H9 (cell line): Measurements from ENCODE around the gene MAP3K8. TPM values are rescaled to one million over a fixed set of nuclear protein-coding genes. Genes with fewer than 3 reads are reported as not detected.

ENCODE experiments used
- DNase-seq: peaks from one replicate; pipeline ENCODE4 v3.0.0-alpha.2; 2017
- H2AFZ ChIP-seq: one replicate; pipeline ENCODE4 v1.6.1; 2013; ENCODE audit warnings: mild to moderate bottlenecking, low read length, control low read depth, moderate library complexity
- H2AK5ac ChIP-seq: 2 replicates; pipeline ENCODE4 v1.6.1; 2013; ENCODE audit warnings: low read length, control low read depth, mixed read lengths; ENCODE audit not compliant: insufficient read length
- H2BK120ac ChIP-seq: one replicate; pipeline ENCODE4 v1.6.1; 2013; ENCODE audit warnings: low read depth, mild to moderate bottlenecking, low read length, control low read depth, inconsistent platforms; ENCODE audit not compliant: poor library complexity, severe bottlenecking
- H2BK12ac ChIP-seq: 2 replicates; pipeline ENCODE4 v1.6.1; 2013; ENCODE audit warnings: low read length, control low read depth, mixed read lengths, low read depth; ENCODE audit not compliant: insufficient read length
- H2BK15ac ChIP-seq: 2 replicates; pipeline ENCODE4 v1.6.1; 2013; ENCODE audit warnings: low read depth, low read length, control low read depth
- H2BK20ac ChIP-seq: one replicate; pipeline ENCODE4 v1.6.1; 2013; ENCODE audit warnings: low read depth, mild to moderate bottlenecking, low read length, control low read depth, inconsistent platforms; ENCODE audit not compliant: poor library complexity, severe bottlenecking
- H2BK5ac ChIP-seq: 2 replicates; pipeline ENCODE4 v1.6.1; 2013; ENCODE audit warnings: low read length, control low read depth, mixed read lengths; ENCODE audit not compliant: insufficient read length
- H3K14ac ChIP-seq: 2 replicates; pipeline ENCODE4 v1.6.1; 2013; ENCODE audit warnings: low read length, control low read depth; ENCODE audit not compliant: insufficient read depth
- H3K18ac ChIP-seq: 2 replicates; pipeline ENCODE4 v1.6.1; 2013; ENCODE audit warnings: low read depth, mild to moderate bottlenecking, mixed read lengths, low read length, control low read depth; ENCODE audit not compliant: insufficient read length
- H3K23ac ChIP-seq: 2 replicates; pipeline ENCODE4 v1.6.1; 2013; ENCODE audit warnings: low read length, control low read depth, mixed read lengths, low read depth; ENCODE audit not compliant: insufficient read length
- H3K23me2 ChIP-seq: 2 replicates; pipeline ENCODE4 v1.6.1; 2013; ENCODE audit warnings: low read depth, mild to moderate bottlenecking, mixed read lengths, low read length, control low read depth; ENCODE audit not compliant: insufficient read length, poor library complexity, severe bottlenecking
- H3K27ac ChIP-seq: 2 replicates; pipeline ENCODE4 v1.5.1; 2013; ENCODE audit warnings: low read length, control low read depth, mixed read lengths, low read depth; ENCODE audit not compliant: insufficient read length
- H3K27me3 ChIP-seq: 2 replicates; pipeline ENCODE4 v1.6.1; 2013; ENCODE audit warnings: low read length, control low read depth, inconsistent platforms; ENCODE audit not compliant: insufficient read depth
- H3K4ac ChIP-seq: 2 replicates; pipeline ENCODE4 v1.6.1; 2013; ENCODE audit warnings: low read depth, mild to moderate bottlenecking, control low read depth, inconsistent platforms, low read length, moderate library complexity
- H3K4me1 ChIP-seq: 2 replicates; pipeline ENCODE4 v1.6.1; 2013; ENCODE audit warnings: low read length, control low read depth, inconsistent platforms; ENCODE audit not compliant: insufficient read depth
- H3K4me2 ChIP-seq: 2 replicates; pipeline ENCODE4 v1.6.1; 2013; ENCODE audit warnings: low read length, control low read depth, mixed read lengths; ENCODE audit not compliant: insufficient read length, insufficient read depth
- H3K56ac ChIP-seq: 2 replicates; pipeline ENCODE4 v1.6.1; 2013; ENCODE audit warnings: low read depth, mild to moderate bottlenecking, mixed read lengths, low read length, control low read depth; ENCODE audit not compliant: insufficient read length
- H3K79me1 ChIP-seq: 2 replicates; pipeline ENCODE4 v1.6.1; 2013; ENCODE audit warnings: low read depth, mild to moderate bottlenecking, moderate library complexity, low read length, control low read depth, inconsistent platforms; ENCODE audit not compliant: insufficient read depth, poor library complexity, severe bottlenecking
- H3K79me2 ChIP-seq: 2 replicates; pipeline ENCODE4 v1.6.1; 2013; ENCODE audit warnings: low read length, control low read depth, inconsistent platforms; ENCODE audit not compliant: insufficient read depth
- H3K9ac ChIP-seq: 2 replicates; pipeline ENCODE4 v1.6.1; 2013; ENCODE audit warnings: low read length, control low read depth, mixed read lengths; ENCODE audit not compliant: insufficient read length; ENCODE audit errors: extremely low read depth
- H3K9me3 ChIP-seq: one replicate; pipeline ENCODE4 v1.6.1; 2013; ENCODE audit warnings: low read depth, low read length, inconsistent platforms; ENCODE audit not compliant: control insufficient read depth
- H3T11ph ChIP-seq: one replicate; pipeline ENCODE4 v1.6.1; 2013; ENCODE audit warnings: mild to moderate bottlenecking, low read length, control low read depth, inconsistent platforms
- H4K20me1 ChIP-seq: one replicate; pipeline ENCODE4 v1.6.1; 2013; ENCODE audit not compliant: control insufficient read depth, insufficient read length, insufficient read depth
- H4K5ac ChIP-seq: 2 replicates; pipeline ENCODE4 v1.6.1; 2013; ENCODE audit warnings: low read depth, mild to moderate bottlenecking, mixed read lengths, low read length, control low read depth; ENCODE audit not compliant: insufficient read length
- H4K8ac ChIP-seq: replicated peaks from 2 replicates; pipeline ENCODE4 v1.6.1; 2013; ENCODE audit warnings: low read length, control low read depth, mixed read lengths, low read depth; ENCODE audit not compliant: insufficient read length
- H4K91ac ChIP-seq: 2 replicates; pipeline ENCODE4 v1.6.1; 2013; ENCODE audit warnings: low read depth, mild to moderate bottlenecking, moderate library complexity, mixed read lengths, low read length, control low read depth; ENCODE audit not compliant: insufficient read length
- H3K27ac Mint-ChIP-seq, 3 experiments: 2 replicates in 2 of 3; 3 replicates in 1 of 3; pipeline ENCODE4 v1.8.0; 2020 to 2021; ENCODE audit warnings: mixed read lengths in 3 of 3, mild to moderate bottlenecking in 1 of 3, moderate library complexity in 1 of 3
- H3K27me3 Mint-ChIP-seq: 2 replicates; pipeline ENCODE4 v1.8.0; 2021; ENCODE audit warnings: low read depth, mild to moderate bottlenecking, moderate library complexity, mixed read lengths
- H3K36me3 Mint-ChIP-seq, 3 experiments: 2 replicates in 2 of 3; 3 replicates in 1 of 3; pipeline ENCODE4 v1.8.0; 2020 to 2021; ENCODE audit warnings: low read depth in 3 of 3, mixed read lengths in 3 of 3; ENCODE audit not compliant: insufficient read depth in 1 of 3
- H3K4me1 Mint-ChIP-seq, 2 experiments: 2 replicates each; pipeline ENCODE4 v1.8.0; 2020; ENCODE audit warnings: mixed read lengths in 2 of 2
- H3K4me3 Mint-ChIP-seq, 2 experiments: 2 replicates in 1 of 2; 3 replicates in 1 of 2; pipeline ENCODE4 v1.8.0; 2020 to 2021; ENCODE audit warnings: mild to moderate bottlenecking in 2 of 2, mixed read lengths in 2 of 2, moderate library complexity in 1 of 2
- H3K9me3 Mint-ChIP-seq, 2 experiments: 2 replicates in 1 of 2; 3 replicates in 1 of 2; pipeline ENCODE4 v1.8.0; 2020; ENCODE audit warnings: mild to moderate bottlenecking in 2 of 2, mixed read lengths in 2 of 2, moderate library complexity in 1 of 2
- WGBS: extraction: QIAGEN DNeasy Blood & Tissue Kit; methylation state at CpG from one replicate; pipeline ENCODE4 v1.1.7; 2013; ENCODE audit warnings: missing lambda C conversion rate, low lambda C conversion rate, mixed read lengths; ENCODE audit not compliant: insufficient read length; ENCODE audit errors: extremely low coverage; 5-methylcytosine and 5-hydroxymethylcytosine counted together
- total RNA-seq: library from RNA; stranded (reverse); gene quantifications from 2 replicates; pipeline ENCODE4 v1.2.1, GENCODE V29; 2021
- TF ChIP-seq, protein P1 (sequence below): fragments of 200-600 bp; sonication (generic); conservative IDR thresholded peaks from 3 replicates; pipeline ENCODE4 v1.8.0; 2021; ENCODE audit warnings: antibody characterized with exemption, mild to moderate bottlenecking

The MAP3K8 gene
- total RNA-seq, 1 experiment from 2014 or later, result 3.5 TPM

DNA sequence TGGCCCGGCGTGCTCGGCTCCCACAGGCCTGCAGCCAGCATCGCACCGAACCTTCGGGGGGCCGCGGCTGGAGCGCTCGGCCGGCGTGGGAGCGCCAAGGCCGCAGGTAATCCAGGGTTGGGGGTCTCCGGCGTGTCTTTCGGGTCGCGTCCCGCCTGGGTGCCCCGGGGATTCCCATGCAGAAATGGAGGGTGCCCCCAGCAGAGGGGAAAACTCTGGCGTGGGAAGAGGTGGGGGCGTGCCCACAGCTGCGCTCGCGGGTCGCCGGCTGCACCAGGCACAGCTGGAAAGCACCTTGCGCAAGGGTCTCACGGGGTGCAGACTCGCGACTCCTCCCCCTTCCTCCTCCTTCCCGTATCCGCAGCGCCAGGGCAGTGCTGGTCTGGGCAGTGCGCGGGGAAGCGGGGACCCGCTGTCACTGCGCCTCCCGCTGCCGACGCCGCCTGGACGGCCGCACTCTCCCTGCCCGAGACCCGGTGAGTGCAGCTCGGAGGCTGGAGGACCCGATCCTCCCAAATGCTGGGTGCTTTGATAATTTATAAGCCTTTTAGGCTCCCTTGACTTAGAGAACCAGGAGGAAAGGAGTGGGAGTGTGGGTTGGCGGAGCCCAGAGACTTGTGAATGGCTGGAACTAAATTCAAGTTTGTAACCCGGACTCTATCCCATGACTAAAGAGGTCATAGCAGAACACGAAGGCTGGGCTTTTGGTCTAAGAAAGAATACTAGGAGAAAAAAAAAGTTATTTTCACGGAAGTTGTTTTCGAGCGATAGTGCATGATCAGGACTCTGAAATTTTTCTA, 489 bp downstream of the MAP3K8 start:
- Mint-ChIP-seq H3K9me3 (no peaks in the 10 kb centered on the region), H3K4me1 (peaks cover 43 to 53% of the 10 kb centered on the region in 2 experiments), H3K27ac (no peak overlapping the region), H3K4me3 (peak overlapping the region; percentile 73 to 90), H3K36me3 (peaks cover 0 to 8% (median 0%) of the 10 kb centered on the region in 3 experiments; a peak in 5 of 7 replicates), H3K27me3 (peaks cover 55% of the 10 kb centered on the region)
- Histone ChIP-seq H3K23me2 (peaks cover 17% of the 10 kb centered on the region), H4K91ac (no peak overlapping the region), H3K23ac (no peak overlapping the region), H3K79me2 (no peaks in the 10 kb centered on the region), H3K56ac (no peak overlapping the region), H3T11ph (no peak overlapping the region), H4K8ac (no peak overlapping the region), H3K79me1 (no peaks in the 10 kb centered on the region), H4K20me1 (no peaks in the 10 kb centered on the region), H2BK15ac (no peak overlapping the region), H3K9ac (peak overlapping the region; percentile 18), H2AFZ (no peak overlapping the region), H2AK5ac (no peak overlapping the region), H3K27me3 (peaks cover 9% of the 10 kb centered on the region; the same call in 1 of the 2 replicates), H3K14ac (no peak overlapping the region), H3K18ac (no peak overlapping the region), H2BK12ac (no peak overlapping the region), H4K5ac (no peak overlapping the region), H3K4me2 (peak overlapping the region; percentile 94), H2BK5ac (no peak overlapping the region), H3K9me3 (no peaks in the 10 kb centered on the region), H3K27ac (no peak overlapping the region), H3K4ac (no peak overlapping the region), H2BK20ac (no peak overlapping the region), H3K4me1 (peaks cover 14% of the 10 kb centered on the region; the same call in 1 of the 2 replicates), H2BK120ac (no peak overlapping the region)
- TF ChIP-seq, protein P1, sequence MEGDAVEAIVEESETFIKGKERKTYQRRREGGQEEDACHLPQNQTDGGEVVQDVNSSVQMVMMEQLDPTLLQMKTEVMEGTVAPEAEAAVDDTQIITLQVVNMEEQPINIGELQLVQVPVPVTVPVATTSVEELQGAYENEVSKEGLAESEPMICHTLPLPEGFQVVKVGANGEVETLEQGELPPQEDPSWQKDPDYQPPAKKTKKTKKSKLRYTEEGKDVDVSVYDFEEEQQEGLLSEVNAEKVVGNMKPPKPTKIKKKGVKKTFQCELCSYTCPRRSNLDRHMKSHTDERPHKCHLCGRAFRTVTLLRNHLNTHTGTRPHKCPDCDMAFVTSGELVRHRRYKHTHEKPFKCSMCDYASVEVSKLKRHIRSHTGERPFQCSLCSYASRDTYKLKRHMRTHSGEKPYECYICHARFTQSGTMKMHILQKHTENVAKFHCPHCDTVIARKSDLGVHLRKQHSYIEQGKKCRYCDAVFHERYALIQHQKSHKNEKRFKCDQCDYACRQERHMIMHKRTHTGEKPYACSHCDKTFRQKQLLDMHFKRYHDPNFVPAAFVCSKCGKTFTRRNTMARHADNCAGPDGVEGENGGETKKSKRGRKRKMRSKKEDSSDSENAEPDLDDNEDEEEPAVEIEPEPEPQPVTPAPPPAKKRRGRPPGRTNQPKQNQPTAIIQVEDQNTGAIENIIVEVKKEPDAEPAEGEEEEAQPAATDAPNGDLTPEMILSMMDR, result no peak
- DNase-seq, result peak; percentile 72
- WGBS, result no CpG with 5 or more reads among the region's 56 CpGs
